ENCODE data around the gene S100PBP.
"Not testable (repeated sequence)": the region's sequence is repeated elsewhere in the genome, so short reads cannot be mapped to it uniquely, and the experiment has no call there.

Gene S100PBP

DNA sequence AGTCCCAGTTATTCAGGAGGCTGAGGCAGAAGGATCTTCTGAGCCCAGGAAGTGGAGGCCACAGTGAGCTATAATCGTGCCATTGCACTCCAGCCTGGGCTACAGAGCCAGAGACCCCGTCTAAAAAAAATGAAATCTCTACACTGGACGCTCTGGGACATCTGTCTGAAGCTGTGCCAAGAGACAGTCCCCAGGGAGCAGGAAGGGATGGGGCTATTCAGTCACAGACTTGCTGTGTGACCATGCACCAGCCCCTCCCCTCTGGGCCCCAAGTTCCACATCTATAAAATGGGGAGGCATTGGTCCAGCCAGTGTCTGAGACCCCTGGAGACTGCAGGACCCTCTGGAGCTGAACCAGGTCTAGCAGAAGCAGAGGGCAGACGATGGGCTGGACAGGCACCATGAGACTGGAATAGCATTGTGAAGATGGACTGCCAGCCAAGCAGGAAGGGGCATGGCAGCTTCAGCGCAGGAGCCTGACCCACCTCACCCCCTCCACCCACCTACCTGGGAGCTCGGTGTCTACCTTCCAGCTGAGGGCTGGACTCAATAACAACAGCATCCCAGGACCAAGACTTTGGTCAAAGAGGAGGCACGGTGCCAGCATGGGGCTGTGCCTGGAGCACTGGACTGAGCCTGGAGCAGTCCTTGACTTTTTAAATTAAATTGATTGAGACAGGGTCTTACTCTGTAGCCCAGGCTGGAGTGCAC lies 82.3 kb downstream of the S100PBP start:
- no peak for DNase-seq

DNA sequence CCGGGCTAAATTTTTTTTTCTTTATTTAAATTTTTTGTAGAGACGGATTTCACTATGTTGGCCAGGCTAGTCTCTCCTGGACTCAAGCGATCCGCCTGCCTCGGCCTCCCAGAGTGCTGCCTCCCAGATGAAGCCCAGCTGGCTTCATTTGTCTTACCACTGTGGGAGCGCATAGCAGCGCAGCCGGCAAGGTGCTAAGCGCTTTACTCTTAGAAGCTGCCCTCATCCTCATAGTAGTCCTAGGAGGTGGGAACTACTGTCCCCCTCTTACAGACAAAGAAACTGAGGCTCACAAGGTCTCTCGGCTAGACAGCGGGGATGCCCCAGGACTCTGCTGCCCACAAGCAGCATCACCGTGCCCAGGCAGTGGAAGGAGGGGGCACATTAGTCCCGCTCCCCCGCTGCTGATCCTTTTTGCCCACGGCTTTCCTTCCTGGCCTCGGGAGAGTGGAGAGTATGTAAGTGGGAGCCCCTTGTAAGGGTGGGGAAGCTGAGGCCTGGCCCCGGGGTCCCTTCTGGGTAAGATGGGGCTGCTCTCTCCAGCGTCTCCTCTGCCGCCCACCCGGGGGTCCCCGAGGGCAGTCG lies 83.0 kb downstream of the S100PBP start:
- no peak for DNase-seq

DNA sequence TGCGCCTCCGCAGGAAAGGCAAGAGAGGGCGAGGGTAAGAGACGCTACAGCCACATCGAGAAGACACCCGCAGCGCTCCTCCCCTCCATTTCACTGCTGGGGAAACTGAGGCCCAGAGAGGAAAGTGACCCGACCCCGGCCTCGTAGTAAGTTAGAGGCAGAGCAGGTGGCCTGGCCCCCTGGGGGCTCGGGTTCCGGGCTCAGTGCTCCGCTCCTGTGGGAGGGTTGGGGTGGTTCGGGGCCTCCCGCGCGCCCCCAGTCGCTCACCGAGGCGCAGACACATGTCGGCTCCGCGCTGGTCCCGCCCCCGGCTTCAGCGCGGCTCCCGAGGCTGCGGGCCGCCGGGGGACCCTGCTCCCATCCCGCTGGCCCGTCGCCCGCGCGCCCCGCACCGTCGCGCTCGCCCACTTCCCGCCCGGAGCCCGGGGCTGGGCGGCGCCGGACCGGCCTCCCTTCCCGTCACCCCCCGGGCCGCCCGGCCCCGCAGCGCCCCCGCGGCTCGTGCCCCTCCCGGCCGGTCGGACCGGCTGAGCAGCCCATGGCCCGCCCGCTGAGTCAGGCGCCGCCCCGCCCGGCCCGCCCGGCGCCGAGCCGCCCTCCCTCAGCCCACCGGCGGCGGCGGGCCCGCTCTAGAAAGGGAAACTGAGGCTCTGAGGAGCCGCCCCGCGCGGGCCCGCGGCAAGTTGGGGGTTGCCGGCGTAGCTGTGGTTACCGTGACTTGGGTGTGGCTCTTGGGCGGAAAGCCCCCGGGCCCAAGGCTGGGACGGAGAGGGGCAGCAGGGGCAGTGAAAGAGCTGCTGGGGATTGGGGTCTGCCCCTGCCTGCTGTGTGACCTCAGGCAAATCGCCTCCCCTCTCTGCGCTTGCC lies 83.7 kb downstream of the S100PBP start, which contains the start of gene TMEM54:
Gene TMEM54, minus strand, starts transcription at position 434 of the 867 bp plus-strand sequence. Its CDS starts 151 bp downstream, at position 283.
- peak in 19 of 51 donors; percentile 17 to 69 (median 35) for DNase-seq

DNA sequence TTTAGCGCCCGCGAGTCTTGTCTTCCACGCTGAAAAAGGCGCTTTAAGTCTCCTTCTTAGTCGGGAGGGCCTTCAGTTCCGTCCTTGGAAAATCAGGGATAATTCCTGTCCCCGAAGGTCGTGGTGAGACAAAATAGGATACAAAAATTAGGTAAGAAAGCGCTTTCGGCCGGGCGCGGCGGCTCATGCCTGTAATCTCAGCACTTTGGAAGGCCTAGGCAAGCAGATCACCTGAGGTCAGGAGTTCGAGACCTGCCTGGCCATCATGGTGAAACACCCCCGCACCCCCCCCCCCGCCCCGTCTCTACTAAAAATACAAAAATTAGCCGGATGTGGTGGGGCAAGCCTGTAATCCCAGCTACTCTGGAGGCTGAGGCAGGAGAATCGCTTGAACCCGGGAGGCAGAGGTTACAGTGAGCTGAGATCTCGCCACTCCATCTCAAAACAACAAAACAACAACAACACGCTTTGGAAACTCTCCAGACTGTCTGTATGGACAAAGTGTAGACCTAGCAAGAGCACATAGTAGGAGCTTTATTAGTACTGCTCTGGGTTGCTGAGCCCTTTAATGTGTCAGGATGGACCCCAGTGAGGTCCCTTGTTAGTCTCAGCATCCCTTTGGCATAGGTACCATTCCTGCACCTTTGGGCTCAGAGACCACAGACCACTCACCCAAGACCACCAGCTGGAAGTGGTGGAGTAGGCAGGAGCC lies 84.5 kb downstream of the S100PBP start:
- no peak for DNase-seq

DNA sequence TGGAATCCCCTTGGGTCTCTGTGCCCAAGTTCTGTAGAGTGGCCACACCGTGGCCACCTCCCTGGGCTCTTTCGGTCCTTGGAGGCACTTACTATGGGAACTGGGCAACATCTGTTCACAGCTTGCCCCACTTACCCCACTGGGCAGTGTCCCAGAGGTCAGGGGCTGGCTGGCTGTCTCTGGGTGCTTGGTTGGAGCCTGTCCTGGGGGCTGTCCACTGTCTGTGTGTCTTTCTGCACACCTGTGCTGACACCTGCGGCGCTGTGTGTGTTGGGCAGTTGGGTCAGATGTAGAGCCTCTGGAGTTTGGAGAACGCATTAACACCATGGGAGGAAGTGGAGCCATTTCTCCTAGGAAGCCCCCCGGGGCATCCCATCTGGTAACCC lies 85.1 kb downstream of the S100PBP start:
- no peak for DNase-seq

DNA sequence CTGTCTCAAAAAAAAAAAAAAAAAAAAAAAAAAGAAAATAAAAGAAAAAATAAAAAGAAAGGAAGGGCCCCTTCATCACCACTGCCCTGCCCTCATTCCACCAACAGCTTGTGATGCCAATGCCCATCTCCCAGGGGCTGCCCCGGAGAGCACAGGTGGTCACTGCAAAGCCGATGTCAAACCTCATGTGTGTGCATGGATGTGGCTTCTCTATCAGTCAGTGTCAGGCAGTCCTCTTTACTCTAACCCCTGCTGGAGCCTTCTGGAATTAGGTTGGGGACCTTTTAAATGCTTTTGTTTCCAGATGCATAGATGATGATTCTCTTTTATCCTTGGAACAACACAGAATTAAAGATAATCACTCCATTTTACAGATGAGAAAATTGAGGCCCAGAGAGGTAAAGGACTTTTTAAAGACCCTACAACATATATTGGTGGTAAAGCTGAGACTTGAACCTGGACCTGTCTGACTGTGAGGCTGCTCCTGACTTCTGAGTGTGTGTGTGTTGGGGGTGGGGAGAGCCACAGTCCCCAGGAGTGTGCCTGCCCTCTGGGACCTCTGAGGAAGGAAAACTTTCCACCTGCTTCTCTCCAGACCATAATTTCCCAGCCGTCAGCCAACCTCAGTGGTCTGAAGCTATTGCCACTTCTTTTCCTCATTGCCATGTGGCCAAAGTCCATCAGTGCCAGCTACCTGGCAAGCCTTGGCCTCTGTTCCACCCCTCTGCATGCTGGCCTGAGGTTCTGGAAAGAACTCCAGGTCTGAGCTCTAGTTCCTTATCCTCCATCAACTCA lies 86.7 kb downstream of the S100PBP start:
- no peak for DNase-seq

DNA sequence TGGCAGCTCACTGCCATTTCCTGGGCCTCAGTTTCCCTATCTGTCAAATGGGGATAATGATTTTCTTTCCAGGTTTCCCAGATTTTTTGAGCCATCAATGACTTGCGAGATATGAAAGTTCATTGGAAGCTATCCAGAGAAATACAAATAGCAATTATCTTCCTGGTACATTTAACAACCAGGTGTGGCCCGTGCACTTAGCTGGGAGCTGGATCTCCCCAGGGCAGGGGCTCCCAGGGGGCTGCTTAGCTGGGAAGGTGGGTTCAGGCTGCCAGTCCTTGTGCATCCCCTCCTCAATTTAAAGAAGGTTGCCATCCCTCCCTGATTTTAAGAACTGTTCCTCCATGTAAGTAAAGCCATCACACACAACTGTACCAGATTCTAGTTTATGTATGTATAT lies 87.3 kb downstream of the S100PBP start:
- DNase-seq: no peak

DNA sequence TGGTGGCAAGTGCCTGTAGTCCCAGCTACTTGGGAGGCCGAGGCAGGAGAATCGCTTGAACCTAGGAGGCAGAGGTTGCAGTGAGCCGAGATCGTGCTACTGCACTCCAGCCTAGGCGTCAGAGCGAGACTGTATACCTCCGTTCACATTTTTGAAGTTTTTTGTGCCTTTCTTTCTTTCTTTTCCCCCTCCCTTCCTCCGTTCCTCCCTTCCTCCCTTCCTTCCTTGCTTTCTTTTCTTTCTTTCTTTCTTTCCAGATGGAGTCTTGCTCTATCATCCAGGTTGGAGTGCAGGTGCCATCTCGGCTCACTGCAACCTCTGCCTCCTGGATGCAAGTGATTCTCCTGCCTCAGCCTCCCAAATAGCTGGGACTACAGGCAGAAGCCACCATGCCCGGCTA lies 88.1 kb downstream of the S100PBP start:
- not testable (repeated sequence) for DNase-seq

DNA sequence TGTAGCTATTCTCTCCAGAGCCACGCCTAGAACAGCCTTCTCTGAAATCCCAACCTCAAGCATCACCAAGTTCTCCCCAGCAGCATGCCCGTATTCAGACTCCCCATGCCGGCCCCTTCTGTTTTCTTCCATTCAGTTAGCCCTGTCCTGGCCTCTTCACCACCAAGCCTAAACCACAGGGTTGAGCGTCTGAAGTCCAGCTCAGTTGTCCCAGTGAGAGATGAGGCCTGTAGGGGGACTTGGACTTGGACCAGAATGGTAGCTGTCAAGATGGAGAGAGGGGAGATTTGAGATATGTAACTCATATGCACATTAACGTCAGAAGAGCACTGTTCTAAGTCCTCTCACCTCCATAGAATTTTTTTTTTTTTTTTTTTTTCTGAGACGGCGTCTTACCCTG lies 89.2 kb downstream of the S100PBP start:
- no peak for DNase-seq

DNA sequence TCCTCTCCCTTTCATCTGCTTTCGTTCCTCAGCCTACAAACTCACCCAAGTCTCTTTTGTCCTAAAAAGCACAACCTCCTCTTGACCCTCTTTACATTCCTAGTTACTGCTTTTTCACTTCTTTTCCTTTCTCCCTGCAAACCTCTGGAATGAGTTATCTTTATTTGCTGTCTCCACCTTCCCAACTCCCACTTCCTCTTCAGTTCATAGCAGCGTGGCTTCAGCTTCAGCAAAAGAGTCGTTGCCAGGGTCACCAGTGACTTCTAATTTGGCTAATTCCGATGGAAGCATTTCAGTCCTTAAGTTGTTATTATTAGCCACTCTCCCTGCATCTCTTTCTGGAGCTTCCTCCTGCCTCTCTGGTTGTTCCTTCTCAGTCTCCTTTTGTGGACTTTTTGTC lies 90.0 kb downstream of the S100PBP start:
- no peak for DNase-seq
